NCI-H510A treated with DMSO at 0.1 percent for 48 hours (cell line): Measurements from ENCODE around the gene RHNO1.

Experiments
- DNase-seq: peaks from one replicate; lab custom pipeline; 2025; lab: John Stamatoyannopoulos, UW

RHNO1 gene

GRCh38 chr12:2877047-2877952, at the start of gene RHNO1, which contains the start of gene FOXM1:
RHNO1 (plus strand) TSS chr12:2877223; CDS start chr12:2885367, 8,144 bp downstream.
FOXM1 (minus strand) TSS chr12:2877174; CDS start chr12:2874478, 2,696 bp downstream.
- peak; percentile 77 for DNase-seq

GRCh38 chr12:2829275-2829674, 47.7 kb upstream of the RHNO1 start:
- DNase-seq = no peak

GRCh38 chr12:2832550-2833127, 44.4 kb upstream of the RHNO1 start:
- no peak for DNase-seq

GRCh38 chr12:2833327-2833726, 43.7 kb upstream of the RHNO1 start:
- DNase-seq = no peak

- no peak for DNase-seq
Measured at GRCh38 chr12:2833810-2834209, 43.2 kb upstream of the RHNO1 start.

- no peak for DNase-seq
Measured at GRCh38 chr12:2834581-2835491, 42.2 kb upstream of the RHNO1 start, which contains the start of gene NRIP2. NRIP2 (minus strand) TSS chr12:2835035; CDS start chr12:2834983, 52 bp downstream.

GRCh38 chr12:2835691-2836403, 41.2 kb upstream of the RHNO1 start:
- no peak for DNase-seq

- no peak for DNase-seq
Measured at GRCh38 chr12:2836574-2836973, 40.4 kb upstream of the RHNO1 start.

GRCh38 chr12:2841056-2841650, 35.9 kb upstream of the RHNO1 start:
- no peak for DNase-seq

GRCh38 chr12:2842948-2843347, 34.1 kb upstream of the RHNO1 start:
- DNase-seq = no peak

- DNase-seq = no peak
Measured at GRCh38 chr12:2844786-2845185, 32.2 kb upstream of the RHNO1 start.

- DNase-seq = no peak
Measured at GRCh38 chr12:2845280-2845679, 31.7 kb upstream of the RHNO1 start.

- no peak for DNase-seq
Measured at GRCh38 chr12:2851931-2852330, 25.1 kb upstream of the RHNO1 start.

- DNase-seq = peak; percentile 59
Measured at GRCh38 chr12:2853626-2854025, 23.4 kb upstream of the RHNO1 start.

GRCh38 chr12:2854669-2855453, 22.2 kb upstream of the RHNO1 start:
- DNase-seq = no peak

GRCh38 chr12:2855546-2855945, 21.5 kb upstream of the RHNO1 start:
- no peak for DNase-seq

GRCh38 chr12:2856051-2856450, 21.0 kb upstream of the RHNO1 start:
- no peak for DNase-seq

GRCh38 chr12:2857021-2857431, 20.0 kb upstream of the RHNO1 start, which contains the start of gene TEX52:
TEX52 (minus strand) TSS chr12:2857039; CDS start chr12:2857026, 13 bp downstream.
- DNase-seq = peak; percentile 85

GRCh38 chr12:2857576-2857975, 19.4 kb upstream of the RHNO1 start:
- peak; percentile 27 for DNase-seq

GRCh38 chr12:2858334-2858733, 18.7 kb upstream of the RHNO1 start:
- no peak for DNase-seq
